Measurements from ENCODE around the gene KRTAP5-3.

KRTAP5-3 gene

DNA sequence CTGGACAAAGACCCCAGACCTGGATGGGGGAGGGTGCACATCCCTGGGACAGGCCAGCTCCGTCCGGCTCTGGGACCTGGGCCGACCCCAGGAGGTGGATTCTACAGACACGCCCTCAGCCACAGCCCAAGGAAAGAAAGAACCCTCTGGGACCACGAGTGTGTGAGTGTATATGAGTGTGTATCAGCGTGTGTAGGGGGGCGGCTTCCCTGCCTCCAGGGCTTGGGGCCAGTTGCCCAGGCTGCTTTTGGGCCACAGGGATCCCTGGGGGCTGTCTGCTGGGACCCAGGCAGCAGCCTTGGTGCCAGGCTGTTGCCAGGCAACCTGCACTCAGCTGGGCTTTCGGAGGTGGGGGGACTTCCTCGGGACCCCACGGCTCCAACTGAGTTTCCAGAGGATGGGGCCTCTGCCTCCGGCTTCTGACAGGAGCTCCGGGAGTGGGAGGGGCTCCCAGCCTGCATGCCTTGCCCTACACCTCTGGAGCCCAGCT, 45.1 kb downstream of the KRTAP5-3 start:
- no peak for DNase-seq

DNA sequence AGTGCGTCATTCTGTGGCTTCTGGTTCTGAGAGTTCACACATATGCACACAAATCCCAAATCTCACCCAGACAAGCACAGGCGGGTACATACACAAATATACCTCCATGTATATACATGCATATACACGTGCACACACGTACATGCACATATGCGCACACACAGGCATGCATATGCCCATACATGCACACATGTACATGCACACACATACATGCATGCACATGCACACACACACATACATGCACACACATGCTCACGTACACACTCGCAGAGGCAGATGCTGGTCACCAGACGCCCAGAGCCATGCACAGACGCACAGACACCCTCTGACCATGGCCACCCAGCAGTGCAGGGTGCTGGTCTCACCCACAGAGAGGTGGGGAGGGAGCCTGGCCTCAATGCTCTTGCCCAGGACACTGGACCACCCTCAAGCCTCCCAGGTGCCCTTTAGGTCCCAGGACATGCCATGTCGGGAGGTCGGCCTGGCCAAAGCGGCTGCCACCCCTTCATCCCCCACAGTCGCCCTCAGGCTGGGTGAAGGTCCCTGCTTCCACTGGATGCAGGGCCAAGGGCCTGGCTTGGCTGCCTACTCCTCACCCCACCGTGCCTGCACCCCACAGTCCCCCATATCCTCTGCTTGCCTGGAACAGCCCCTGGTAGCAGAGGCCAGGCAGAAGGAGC, 45.7 kb downstream of the KRTAP5-3 start:
- no peak for DNase-seq

DNA sequence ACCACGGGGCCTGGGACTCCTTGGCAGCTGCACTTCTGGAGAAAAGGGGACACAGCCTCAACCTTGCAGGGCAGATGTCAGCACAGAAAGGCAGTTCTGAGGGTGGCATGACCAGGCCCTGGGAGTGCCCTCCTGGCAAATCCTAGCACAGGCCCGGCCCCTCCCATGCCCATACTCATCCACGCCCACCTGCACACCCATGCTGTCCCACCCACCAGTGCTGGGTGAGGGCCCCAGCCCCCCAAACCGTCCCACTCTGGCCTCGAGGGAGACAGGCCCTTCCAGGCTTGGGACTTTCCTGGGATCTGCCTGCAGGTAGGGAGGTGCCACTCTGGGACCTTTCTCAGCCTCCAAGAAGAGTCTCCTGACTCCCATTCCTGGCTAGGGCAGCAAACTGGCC, 46.3 kb downstream of the KRTAP5-3 start:
- no peak for DNase-seq

DNA sequence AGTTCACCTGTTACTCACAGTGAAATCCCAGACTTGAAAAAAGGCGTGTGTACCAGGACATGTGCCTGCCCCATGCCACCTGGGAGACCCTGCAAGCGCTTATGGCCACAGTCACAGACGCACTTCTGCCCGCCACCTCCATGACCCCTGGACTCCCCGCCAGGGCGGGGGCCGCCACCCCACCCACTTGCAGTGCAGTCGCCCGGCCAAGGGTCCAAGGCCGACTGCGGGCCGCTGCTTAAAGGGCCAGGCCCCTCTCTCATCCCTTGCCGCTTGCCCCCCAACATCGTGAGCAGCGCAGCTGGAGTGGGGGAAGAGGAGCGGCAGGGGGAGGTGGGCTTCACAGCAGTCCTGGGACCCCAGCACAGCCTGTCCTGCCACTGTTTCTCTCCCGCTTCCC, 47.0 kb downstream of the KRTAP5-3 start:
- DNase-seq = no peak

DNA sequence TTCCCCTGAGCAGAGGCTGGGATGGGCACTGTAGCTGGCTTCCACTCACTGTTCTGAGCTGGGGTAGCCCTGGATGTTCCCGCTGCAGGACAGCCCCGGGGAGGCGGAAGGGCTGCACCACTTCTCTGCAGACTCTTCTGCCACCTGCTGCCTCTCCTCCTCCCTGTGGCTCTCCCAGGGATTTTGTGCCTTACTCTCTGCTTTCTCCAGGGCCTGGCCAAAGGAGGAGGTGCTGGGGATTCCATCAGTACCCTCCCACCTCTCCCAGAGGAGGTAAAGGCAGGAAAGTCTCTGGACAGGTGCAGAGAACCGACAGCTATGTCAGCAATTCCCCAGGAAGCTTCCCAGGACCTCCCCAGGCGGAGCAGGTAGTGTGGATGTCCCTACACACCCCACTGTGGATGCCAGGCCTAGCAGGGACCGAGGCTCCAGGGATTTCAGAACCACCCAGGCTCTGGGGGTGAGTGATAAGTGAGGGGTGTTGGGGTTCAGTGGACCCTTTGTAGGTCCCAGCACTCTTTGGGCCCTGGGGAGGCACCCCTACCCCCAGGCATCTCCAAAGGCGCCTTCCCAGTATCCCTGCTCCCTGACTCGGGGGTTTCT, 47.5 kb downstream of the KRTAP5-3 start:
- no peak for DNase-seq

DNA sequence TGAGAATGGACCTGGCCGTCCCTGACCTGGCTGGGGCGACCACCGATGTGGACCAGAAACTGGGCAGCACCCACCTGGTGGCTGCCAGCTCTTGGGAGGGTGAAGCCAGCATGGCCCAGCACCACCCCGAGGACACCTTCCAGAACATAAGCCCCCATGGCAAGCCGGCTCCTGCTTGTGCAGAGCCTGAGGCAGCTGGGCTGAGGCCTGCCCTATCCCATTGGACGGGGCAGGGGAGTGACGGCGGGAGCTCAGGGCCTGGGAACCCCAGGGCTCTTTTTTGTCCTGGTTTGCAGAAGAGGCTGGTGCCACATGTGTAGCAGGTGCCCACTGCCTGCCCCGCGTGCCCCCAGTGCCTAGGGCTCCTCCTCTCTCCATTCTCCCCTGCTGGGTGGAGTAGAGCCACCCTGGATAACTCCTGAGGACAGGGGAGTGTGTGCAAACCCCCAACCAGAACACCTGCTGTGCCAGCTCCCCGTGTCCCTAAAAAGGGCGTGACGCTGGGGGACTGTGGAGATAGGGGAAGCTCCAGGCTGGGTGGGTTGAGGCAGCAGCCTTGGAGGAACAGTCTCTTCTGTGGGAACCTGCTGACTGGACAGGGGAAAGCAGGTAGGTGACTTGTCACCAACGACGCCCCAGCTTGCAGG, 48.1 kb downstream of the KRTAP5-3 start:
- DNase-seq = no peak

DNA sequence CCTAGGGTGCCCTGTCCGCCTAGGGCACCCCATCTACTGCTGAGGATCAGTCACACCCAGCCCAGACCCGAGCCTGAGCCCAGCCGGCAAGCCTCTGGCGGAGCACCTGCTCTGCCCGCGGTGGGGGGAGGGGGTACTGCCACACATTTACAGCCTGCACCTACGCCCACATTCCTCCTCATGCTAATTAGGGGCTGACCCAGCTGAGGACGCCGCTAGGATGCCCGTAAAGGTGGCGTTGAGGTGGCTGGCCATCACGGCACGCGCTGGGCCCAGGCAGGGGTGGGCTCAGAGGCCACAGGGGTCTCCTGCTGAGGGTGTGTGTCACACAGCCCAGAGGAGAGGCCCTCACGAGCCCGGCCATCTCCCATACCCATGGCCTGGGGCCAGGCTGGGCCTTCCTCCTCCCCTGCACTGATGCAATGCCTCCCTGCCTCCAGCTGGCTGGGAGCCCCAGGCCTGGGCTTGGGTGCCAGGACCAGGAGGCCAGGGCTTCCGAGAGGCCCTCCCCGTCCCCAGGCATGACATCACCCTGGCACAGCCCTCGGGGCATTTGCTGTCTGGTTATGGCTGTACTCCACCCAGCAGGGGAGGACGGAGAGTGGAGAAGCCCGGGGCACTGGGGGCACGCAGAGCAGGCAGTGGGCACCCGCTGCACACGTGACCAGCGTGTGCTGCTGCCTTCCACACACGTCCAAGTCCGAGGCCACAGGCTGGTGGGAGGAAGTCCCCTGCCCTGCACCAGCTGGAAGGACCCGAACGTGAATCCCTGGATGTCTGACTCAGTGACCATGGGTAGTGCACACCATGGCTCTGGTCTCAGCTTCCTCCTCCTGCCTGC, 48.9 kb downstream of the KRTAP5-3 start:
- peak in 1 of 2 experiments; percentile 40 for DNase-seq

DNA sequence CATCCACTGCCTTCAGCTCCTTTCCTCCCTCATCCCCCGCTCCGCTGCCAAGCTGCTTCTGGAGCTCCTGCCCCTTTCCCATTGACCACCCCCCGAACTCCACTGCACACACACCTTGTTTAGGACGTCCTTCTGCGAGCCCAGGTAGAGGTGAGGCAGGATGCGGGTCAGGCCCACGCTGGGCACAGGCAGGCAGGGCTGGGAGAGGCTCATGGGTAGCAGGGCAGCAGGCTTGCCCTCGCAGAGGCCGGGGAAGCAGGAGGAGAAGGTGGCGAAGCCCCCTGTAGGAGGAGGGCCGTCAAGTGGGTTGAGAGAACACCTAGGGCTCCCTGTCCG, 49.5 kb downstream of the KRTAP5-3 start:
- DNase-seq = no peak

DNA sequence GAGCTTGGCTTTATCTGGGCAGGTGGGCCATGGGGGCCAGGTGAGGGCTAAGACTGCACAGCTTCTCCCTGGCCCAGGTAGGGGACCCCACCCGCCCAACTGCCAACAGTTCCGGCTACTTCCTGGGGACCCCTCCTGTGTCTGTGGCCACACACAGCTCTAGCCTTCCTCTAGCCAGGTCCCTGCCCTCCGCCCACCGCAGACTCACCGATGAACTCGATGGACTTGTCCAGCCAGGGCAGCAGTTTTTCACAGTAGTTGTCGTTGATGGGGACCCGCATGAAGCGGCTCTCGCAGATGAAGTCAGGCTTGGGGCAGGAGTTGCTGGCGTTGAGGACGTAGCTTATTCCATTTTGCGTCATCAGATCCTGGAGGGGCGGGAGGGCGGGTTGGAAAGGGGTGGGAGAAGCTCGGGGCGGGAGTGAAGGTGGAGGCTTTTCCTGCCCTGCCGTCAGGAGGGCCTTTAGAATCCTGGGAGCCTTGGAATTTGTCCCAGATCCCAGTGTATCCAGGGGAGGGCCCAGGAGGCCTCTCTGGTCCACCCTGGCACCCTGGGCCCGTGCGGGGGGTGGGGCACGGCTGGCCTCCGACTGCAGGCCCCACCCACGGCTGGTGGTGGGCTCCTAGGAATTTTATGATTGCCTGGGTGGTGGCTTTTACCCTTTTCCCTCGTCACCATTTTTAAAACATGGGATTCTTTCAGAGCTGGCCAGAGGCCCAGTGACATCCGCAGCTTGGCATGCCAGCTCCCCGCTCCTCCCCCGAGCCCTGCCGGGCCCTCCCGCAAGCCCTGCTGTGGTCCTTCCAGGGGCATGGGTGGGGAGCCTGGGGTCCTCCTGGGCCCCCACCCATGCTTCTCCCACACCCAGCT, 50.1 kb downstream of the KRTAP5-3 start:
- no peak for DNase-seq
